Neutrophil (primary cell): ENCODE results near the gene SNAPC4.
"Not testable (repeated sequence)": the region's sequence is repeated elsewhere in the genome, so short reads cannot be mapped to it uniquely, and the experiment has no call there.

Experiments used
- H3K27ac ChIP-seq: fragments of 200-600 bp; sonication (generic); 2 replicates; pipeline ENCODE4 v1.5.1; 2016; ENCODE audit warnings: mild to moderate bottlenecking, moderate library complexity
- H3K27me3 ChIP-seq: fragments of 200-600 bp; sonication (generic); 2 replicates; pipeline ENCODE4 v1.6.0; 2016; ENCODE audit warnings: mild to moderate bottlenecking
- H3K36me3 ChIP-seq: fragments of 200-600 bp; sonication (generic); 2 replicates; pipeline ENCODE4 v1.5.1; 2017
- H3K4me1 ChIP-seq, 2 experiments: fragments of 200-600 bp in 1 of 2; sonication (generic) in 1 of 2; 1 replicate in 1 of 2; 2 replicates in 1 of 2; pipeline versions ENCODE4 v1.5.1 to v1.6.1; 2013 to 2016; ENCODE audit warnings: low read depth in 1 of 2, low read length in 1 of 2, mild to moderate bottlenecking in 1 of 2, moderate library complexity in 1 of 2; ENCODE audit not compliant: control insufficient read depth in 1 of 2, insufficient read depth in 1 of 2
- H3K4me3 ChIP-seq, 2 experiments: fragments of 200-600 bp in 1 of 2; sonication (generic) in 1 of 2; 1 replicate in 1 of 2; 2 replicates in 1 of 2; pipeline ENCODE4 v1.5.1; 2013 to 2016; ENCODE audit warnings: low read depth in 1 of 2, low read length in 1 of 2, mild to moderate bottlenecking in 1 of 2, moderate library complexity in 1 of 2
- H3K9me3 ChIP-seq: fragments of 200-600 bp; sonication (generic); 2 replicates; pipeline ENCODE4 v1.5.1; 2016
- CTCF ChIP-seq: fragments of 200-600 bp; sonication (generic); IDR thresholded peaks from 2 replicates; pipeline ENCODE4 v1.5.1; 2016; ENCODE audit warnings: antibody characterized with exemption

SNAPC4 gene

GRCh38 chr9:136355616-136356557 is 44.1 kb downstream of the SNAPC4 start:
- TF ChIP-seq CTCF = no peak
- Histone ChIP-seq H3K27ac (no peak overlapping the region), H3K36me3 (no peaks in the 10 kb centered on the region), H3K9me3 (no peaks in the 10 kb centered on the region), H3K4me3 (no peak overlapping the region), H3K4me1 (no peaks in the 10 kb centered on the region), H3K27me3 (no peaks in the 10 kb centered on the region)

- Histone ChIP-seq H3K9me3 (no peaks in the 10 kb centered on the region), H3K27ac (no peak overlapping the region), H3K27me3 (no peaks in the 10 kb centered on the region), H3K4me3 (no peak overlapping the region), H3K36me3 (no peaks in the 10 kb centered on the region), H3K4me1 (no peaks in the 10 kb centered on the region)
- TF ChIP-seq CTCF = no peak
Measured at GRCh38 chr9:136354592-136355085, 45.3 kb downstream of the SNAPC4 start.

GRCh38 chr9:136353757-136354488 is 46.0 kb downstream of the SNAPC4 start:
- no peaks in the 10 kb centered on the region for H3K9me3 ChIP-seq
- H3K36me3 ChIP-seq = no peaks in the 10 kb centered on the region
- no peak overlapping the region for H3K27ac ChIP-seq
- no peaks in the 10 kb centered on the region for H3K4me1 ChIP-seq
- no peak for TF ChIP-seq CTCF
- no peaks in the 10 kb centered on the region for H3K27me3 ChIP-seq
- H3K4me3 ChIP-seq = no peak overlapping the region

GRCh38 chr9:136353088-136353487 is 46.9 kb downstream of the SNAPC4 start:
- no peaks in the 10 kb centered on the region for H3K9me3 ChIP-seq
- H3K27me3 ChIP-seq = no peaks in the 10 kb centered on the region
- H3K36me3 ChIP-seq = no peaks in the 10 kb centered on the region
- H3K4me1 ChIP-seq = no peaks in the 10 kb centered on the region
- H3K27ac ChIP-seq = no peak overlapping the region
- no peak for TF ChIP-seq CTCF
- H3K4me3 ChIP-seq = no peak overlapping the region

- Histone ChIP-seq H3K27ac (no peak overlapping the region), H3K27me3 (no peaks in the 10 kb centered on the region), H3K4me1 (no peaks in the 10 kb centered on the region), H3K4me3 (no peak overlapping the region), H3K9me3 (no peaks in the 10 kb centered on the region), H3K36me3 (no peaks in the 10 kb centered on the region)
- TF ChIP-seq CTCF = no peak
Measured at GRCh38 chr9:136352682-136353081, 47.3 kb downstream of the SNAPC4 start.

GRCh38 chr9:136351868-136352267 is 48.1 kb downstream of the SNAPC4 start:
- H3K36me3 ChIP-seq, H3K4me3 ChIP-seq, H3K27ac ChIP-seq, H3K27me3 ChIP-seq, H3K9me3 ChIP-seq, H3K4me1 ChIP-seq: not testable (repeated sequence)
